Natural killer cell (primary cell): ENCODE results near the gene IGF1R. TPM values are rescaled to one million over a fixed set of nuclear protein-coding genes. Genes with fewer than 3 reads are reported as not detected.
"Not testable (repeated sequence)": the region's sequence is repeated elsewhere in the genome, so short reads cannot be mapped to it uniquely, and the experiment has no call there.

Source experiments
- ATAC-seq, 3 donors: fragments of 150-1000 bp in 2 of 3; fragments of 200-7000 bp in 1 of 3; cut with Tn5 transposase; 1 replicate in 1 of 3; 2 replicates in 2 of 3; pipeline ENCODE4 v1.10.0; 2021; ENCODE audit warnings: mild to moderate bottlenecking in 2 of 3, moderate library complexity in 2 of 3
- DNase-seq, 2 donors: peaks; one replicate each; pipeline versions ENCODE4 v3.0.0 to v3.0.0-alpha.2; 2013 to 2021; ENCODE audit warnings: mixed read lengths in 1 of 2
- H3K27ac ChIP-seq: one replicate; pipeline ENCODE4 v1.5.1; 2013; ENCODE audit warnings: mild to moderate bottlenecking, low read length
- H3K27me3 ChIP-seq: one replicate; pipeline ENCODE4 v1.6.1; 2013; ENCODE audit warnings: low read length; ENCODE audit not compliant: control insufficient read depth, insufficient read depth
- H3K36me3 ChIP-seq: one replicate; pipeline ENCODE4 v1.6.1; 2013; ENCODE audit warnings: low read length; ENCODE audit not compliant: control insufficient read depth, insufficient read depth
- H3K4me1 ChIP-seq: one replicate; pipeline ENCODE4 v1.6.1; 2013; ENCODE audit warnings: low read length; ENCODE audit not compliant: control insufficient read depth, insufficient read depth
- H3K4me3 ChIP-seq: one replicate; pipeline ENCODE4 v1.5.1; 2013; ENCODE audit warnings: low read length
- H3K9me3 ChIP-seq: one replicate; pipeline ENCODE4 v1.6.1; 2013; ENCODE audit warnings: low read length; ENCODE audit not compliant: control insufficient read depth, insufficient read depth
- H3K27ac Mint-ChIP-seq, 2 donors: one replicate each; pipeline ENCODE4 v1.8.0; 2022; ENCODE audit warnings: mild to moderate bottlenecking in 2 of 2, mixed read lengths in 2 of 2, moderate library complexity in 1 of 2
- H3K27me3 Mint-ChIP-seq, 2 donors: one replicate each; pipeline ENCODE4 v1.8.0; 2022; ENCODE audit warnings: low read depth in 2 of 2, mixed read lengths in 2 of 2
- H3K36me3 Mint-ChIP-seq: one replicate; pipeline ENCODE4 v1.8.0; 2022; ENCODE audit warnings: mixed read lengths
- H3K4me1 Mint-ChIP-seq, 2 donors: one replicate each; pipeline ENCODE4 v1.8.0; 2022; ENCODE audit warnings: mixed read lengths in 2 of 2
- H3K4me3 Mint-ChIP-seq: one replicate; pipeline ENCODE4 v1.8.0; 2022; ENCODE audit warnings: mild to moderate bottlenecking, moderate library complexity, mixed read lengths
- H3K9me3 Mint-ChIP-seq, 2 donors: one replicate each; pipeline ENCODE4 v1.8.0; 2022; ENCODE audit warnings: mixed read lengths in 2 of 2
- WGBS: methylation state at CpG from one replicate; pipeline ENCODE4 v1.1.7; 2013; ENCODE audit warnings: missing lambda C conversion rate; ENCODE audit not compliant: insufficient coverage; 5-methylcytosine and 5-hydroxymethylcytosine counted together
- intact Hi-C: fragments of 100-400 bp; cut with micrococcal nuclease; formaldehyde crosslinking; loops from one replicate; pipeline ENCODE4 v1.14.2; 2022
- total RNA-seq, 4 donors: library from RNA; stranded (reverse); fragments of 120-200 nt in 1 of 4; gene quantifications; one replicate each; pipeline versions ENCODE4 v1.2.3 to v1.2.4, GENCODE V29; 2013 to 2022
- TF ChIP-seq, protein P1 (sequence below): fragments of 200-600 bp; IDR thresholded peaks from one replicate; pipeline ENCODE4 v1.8.0; 2022; ENCODE audit warnings: antibody characterized with exemption

The IGF1R gene
- total RNA-seq, 3 donors from 2014 or later (not counting 1 experiment from before 2014, with no cell fraction given) = 47.3 to 50.7 (median 49.0) TPM

DNA sequence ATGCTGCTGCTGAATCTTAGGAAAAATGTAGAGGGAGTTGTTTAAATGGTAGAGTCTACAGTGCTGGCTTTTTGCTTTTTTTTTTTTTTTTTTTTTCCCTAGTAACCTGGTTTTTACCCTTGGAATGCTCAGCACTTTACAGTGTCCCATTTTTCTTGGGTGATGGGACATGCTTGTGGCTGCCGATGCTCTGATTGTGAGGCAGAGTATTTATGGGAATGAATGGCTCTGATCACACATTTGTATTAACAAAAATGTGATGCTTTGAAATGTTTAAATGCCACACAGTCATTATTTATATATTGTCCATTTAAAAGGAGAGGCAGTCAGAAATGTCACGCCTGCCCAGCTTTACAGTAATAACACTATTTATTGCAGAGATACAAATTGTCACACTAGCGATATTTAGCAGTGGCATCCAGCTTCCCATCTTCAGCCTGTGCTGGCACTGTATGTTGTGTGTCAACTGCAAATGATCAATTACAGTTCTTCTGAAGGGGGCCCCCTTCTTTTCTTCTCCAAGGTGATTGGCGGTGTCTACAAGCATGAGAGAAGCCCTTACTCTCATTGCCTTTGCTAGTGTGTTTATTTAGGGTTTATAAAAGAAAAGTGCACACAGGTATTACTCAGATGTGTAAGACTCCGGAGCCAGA, 30.9 kb upstream of the IGF1R start:
- H3K36me3 Mint-ChIP-seq = peaks cover 12% of the 10 kb centered on the region
- H3K4me3 Mint-ChIP-seq = no peak overlapping the region
- H3K27ac ChIP-seq = no peak overlapping the region
- H3K4me3 ChIP-seq = no peak overlapping the region
- H3K9me3 ChIP-seq = no peaks in the 10 kb centered on the region
- intact Hi-C loops = no loop called here
- peaks cover 25% of the 10 kb centered on the region for H3K27me3 ChIP-seq
- H3K27ac Mint-ChIP-seq = no peak overlapping the region
- TF ChIP-seq, protein P1, sequence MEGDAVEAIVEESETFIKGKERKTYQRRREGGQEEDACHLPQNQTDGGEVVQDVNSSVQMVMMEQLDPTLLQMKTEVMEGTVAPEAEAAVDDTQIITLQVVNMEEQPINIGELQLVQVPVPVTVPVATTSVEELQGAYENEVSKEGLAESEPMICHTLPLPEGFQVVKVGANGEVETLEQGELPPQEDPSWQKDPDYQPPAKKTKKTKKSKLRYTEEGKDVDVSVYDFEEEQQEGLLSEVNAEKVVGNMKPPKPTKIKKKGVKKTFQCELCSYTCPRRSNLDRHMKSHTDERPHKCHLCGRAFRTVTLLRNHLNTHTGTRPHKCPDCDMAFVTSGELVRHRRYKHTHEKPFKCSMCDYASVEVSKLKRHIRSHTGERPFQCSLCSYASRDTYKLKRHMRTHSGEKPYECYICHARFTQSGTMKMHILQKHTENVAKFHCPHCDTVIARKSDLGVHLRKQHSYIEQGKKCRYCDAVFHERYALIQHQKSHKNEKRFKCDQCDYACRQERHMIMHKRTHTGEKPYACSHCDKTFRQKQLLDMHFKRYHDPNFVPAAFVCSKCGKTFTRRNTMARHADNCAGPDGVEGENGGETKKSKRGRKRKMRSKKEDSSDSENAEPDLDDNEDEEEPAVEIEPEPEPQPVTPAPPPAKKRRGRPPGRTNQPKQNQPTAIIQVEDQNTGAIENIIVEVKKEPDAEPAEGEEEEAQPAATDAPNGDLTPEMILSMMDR = no peak
- no peak for ATAC-seq
- 94% methylated on average over 4 of the region's 5 CpGs for WGBS
- no peak for DNase-seq
- H3K36me3 ChIP-seq = no peaks in the 10 kb centered on the region
- peaks cover 45 to 54% of the 10 kb centered on the region in 2 donors for H3K27me3 Mint-ChIP-seq
- no peaks in the 10 kb centered on the region for H3K4me1 ChIP-seq
- no peaks in the 10 kb centered on the region for H3K4me1 Mint-ChIP-seq
- no peaks in the 10 kb centered on the region for H3K9me3 Mint-ChIP-seq

DNA sequence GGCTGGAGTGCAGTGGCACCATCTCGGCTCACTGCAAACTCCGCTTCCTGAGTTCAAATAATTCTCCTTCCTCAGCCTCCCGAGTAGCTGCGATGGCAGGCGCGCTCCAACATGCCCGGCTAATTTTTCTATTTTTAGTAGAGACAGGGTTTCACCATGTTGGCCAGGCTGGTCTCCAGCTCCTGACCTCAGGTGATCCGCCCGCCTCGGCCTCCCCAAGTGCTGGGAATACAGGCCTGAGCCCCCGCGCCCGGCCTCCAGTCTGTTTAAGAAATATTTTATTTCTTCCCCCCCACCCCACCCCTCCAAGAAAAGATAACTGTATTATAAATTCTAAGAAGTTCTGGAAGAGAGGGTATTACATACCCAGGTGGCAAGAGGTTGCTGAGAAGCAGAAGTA, 29.8 kb upstream of the IGF1R start:
- DNase-seq, H3K36me3 ChIP-seq, H3K9me3 ChIP-seq, H3K27ac Mint-ChIP-seq, H3K4me3 ChIP-seq, intact Hi-C loops, H3K4me1 ChIP-seq, H3K4me1 Mint-ChIP-seq, H3K9me3 Mint-ChIP-seq, ATAC-seq, H3K4me3 Mint-ChIP-seq, H3K27ac ChIP-seq: not testable (repeated sequence)
- H3K27me3 ChIP-seq = peaks cover 32% of the 10 kb centered on the region
- 96% methylated on average over 12 of the region's 13 CpGs for WGBS
- H3K27me3 Mint-ChIP-seq = peaks cover 49 to 54% of the 10 kb centered on the region in 2 donors
- H3K36me3 Mint-ChIP-seq = peaks cover 12% of the 10 kb centered on the region

DNA sequence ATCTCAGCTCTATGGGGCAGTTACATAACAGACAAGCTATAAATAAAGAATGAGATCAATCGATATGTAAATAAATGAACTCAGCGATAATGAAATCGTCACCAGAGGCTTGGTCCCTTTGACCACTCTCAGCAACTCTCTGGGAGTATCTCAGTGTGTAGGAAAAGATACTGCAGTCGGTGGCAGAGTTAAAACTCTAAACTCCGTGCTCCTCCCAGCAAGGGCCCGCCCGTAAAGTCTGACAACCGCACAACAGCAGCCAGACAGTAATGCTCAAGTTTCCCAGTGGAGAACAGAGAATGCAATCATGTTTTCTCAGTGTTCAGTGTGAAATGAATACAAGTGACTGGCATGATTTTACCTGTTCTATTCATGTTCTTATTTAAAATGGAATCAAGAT, 28.3 kb upstream of the IGF1R start:
- no peak for DNase-seq

DNA sequence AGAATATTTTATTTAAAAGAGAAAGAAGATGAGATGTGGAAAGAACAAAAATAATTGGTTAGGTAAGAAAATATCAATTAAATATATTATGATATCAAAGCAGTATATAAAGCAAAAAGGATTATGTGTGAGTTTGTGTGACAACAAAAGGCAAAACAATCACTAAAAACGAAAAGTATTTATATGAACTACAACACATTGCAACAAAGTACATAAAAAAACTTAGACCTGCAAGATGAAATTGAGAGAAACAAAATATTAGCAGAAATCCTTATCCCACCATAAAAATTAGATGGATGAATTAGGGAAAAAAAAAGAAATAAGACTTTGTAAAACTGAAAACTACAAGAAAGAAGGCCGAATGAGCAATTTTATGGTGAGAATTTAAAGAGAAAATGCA, 27.3 kb upstream of the IGF1R start:
- ATAC-seq (no peak), DNase-seq (no peak)
- Histone ChIP-seq H3K27ac (no peak overlapping the region), H3K4me1 (no peaks in the 10 kb centered on the region), H3K4me3 (no peak overlapping the region), H3K9me3 (no peaks in the 10 kb centered on the region), H3K36me3 (no peaks in the 10 kb centered on the region), H3K27me3 (peaks cover 36% of the 10 kb centered on the region)
- Mint-ChIP-seq H3K27me3 (peaks cover 53 to 57% of the 10 kb centered on the region in 2 donors), H3K9me3 (no peaks in the 10 kb centered on the region), H3K4me1 (no peaks in the 10 kb centered on the region), H3K27ac (no peak overlapping the region), H3K36me3 (peaks cover 12% of the 10 kb centered on the region), H3K4me3 (no peak overlapping the region)
- intact Hi-C loops = no loop called here
- TF ChIP-seq, protein P1 = no peak
- 100% methylated on average over 1 of the region's 2 CpGs for WGBS

More for the DNA sequence above, 28.3 kb upstream of the IGF1R start:
- Histone ChIP-seq H3K27me3 (peaks cover 36% of the 10 kb centered on the region), H3K9me3 (no peaks in the 10 kb centered on the region), H3K4me3 (no peak overlapping the region), H3K27ac (no peak overlapping the region), H3K36me3 (no peaks in the 10 kb centered on the region), H3K4me1 (no peaks in the 10 kb centered on the region)
- Mint-ChIP-seq H3K4me3 (no peak overlapping the region), H3K9me3 (no peaks in the 10 kb centered on the region), H3K36me3 (peaks cover 12% of the 10 kb centered on the region), H3K27ac (no peak overlapping the region), H3K27me3 (peaks cover 53 to 62% of the 10 kb centered on the region in 2 donors), H3K4me1 (no peaks in the 10 kb centered on the region)
- no peak for ATAC-seq
- WGBS = 90% methylated on average over 8 of the region's 8 CpGs
- TF ChIP-seq, protein P1 = no peak
- intact Hi-C loops = loop anchor here (1.0 kb wide), 1 partner anchor 39 kb away; no protein-coding TSS in a partner anchor
